Measurements from ENCODE around the gene PRKCA. TPM values are rescaled to one million over a fixed set of nuclear protein-coding genes. Genes with fewer than 3 reads are reported as not detected.

PRKCA gene
- total and polyA plus RNA-seq, 2 of the 13 experiments (the other 11 are each of a cell fraction or from before 2014, with no cell fraction given): 18.5 to 21.5 TPM

GRCh38 chr17:66548158-66548557 lies 245.7 kb downstream of the PRKCA start (continued):
- TF ChIP-seq ZNF18 (CRISPR knock-in tag; IDR thresholded peaks at IDR 0.05; ENCODE audit: insufficient replicate concordance): no peak
- no peak for TF ChIP-seq JARID2 (CRISPR knock-in tag; IDR thresholded peaks at IDR 0.05; ENCODE audit: insufficient replicate concordance)
- TF ChIP-seq ZBTB25 (CRISPR knock-in tag; IDR thresholded peaks at IDR 0.05): no peak
- no peak for TF ChIP-seq ZNF580 (CRISPR knock-in tag; IDR thresholded peaks at IDR 0.05; ENCODE audit: borderline replicate concordance, low read depth)
- TF ChIP-seq ATF7 (IDR thresholded peaks at IDR 0.05): no peak
- TF ChIP-seq ATF7 (CRISPR knock-in tag; IDR thresholded peaks at IDR 0.05): no peak
- TF ChIP-seq MYNN (CRISPR knock-in tag; IDR thresholded peaks at IDR 0.05; ENCODE audit: low read depth): no peak
- 0 out of 4 replicates have a peak, but pooled peaks of 1 of the 2 experiments have one; percentile 24 for TF ChIP-seq HMGXB4 (CRISPR knock-in tag; IDR thresholded peaks at IDR 0.05; ENCODE audit: borderline replicate concordance in 1 of 2, low read depth in 1 of 2)
- no peak for TF ChIP-seq NAIF1 (CRISPR knock-in tag; IDR thresholded peaks at IDR 0.05; ENCODE audit: borderline replicate concordance)
- no peak for TF ChIP-seq ARHGAP35 (CRISPR knock-in tag; IDR thresholded peaks at IDR 0.05; ENCODE audit: borderline replicate concordance)

Measured in HepG2 (cell line).